ENCODE measurements around the gene TTYH3. TPM values are rescaled to one million over a fixed set of nuclear protein-coding genes. Genes with fewer than 3 reads are reported as not detected.
"Not testable (repeated sequence)": the region's sequence is repeated elsewhere in the genome, so short reads cannot be mapped to it uniquely, and the experiment has no call there.

Gene TTYH3
- total RNA-seq, 4 donors from 2014 or later = 21.5 to 62.6 (median 29.3) TPM

DNA sequence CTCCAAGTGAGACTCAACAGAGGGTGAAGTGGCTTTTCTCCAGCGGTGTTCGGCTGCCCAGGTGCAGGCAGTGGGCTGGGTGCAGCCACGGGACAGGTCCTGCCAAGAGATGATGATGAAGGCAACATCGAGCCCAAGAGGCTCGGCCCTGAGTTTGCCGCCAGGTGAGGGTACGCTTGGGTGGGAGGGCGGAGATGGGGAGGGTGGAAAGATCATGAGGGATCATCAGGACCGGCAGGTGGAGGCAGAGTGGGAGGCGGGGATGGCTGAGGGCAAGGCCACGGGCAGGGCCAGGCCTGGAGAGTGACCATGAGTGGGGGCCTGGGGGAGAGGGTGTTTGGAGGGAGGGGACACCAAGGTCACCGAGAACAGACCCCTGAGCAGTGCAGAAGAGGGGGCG is 38.4 kb downstream of the TTYH3 start:
- TF ChIP-seq, protein P1, sequence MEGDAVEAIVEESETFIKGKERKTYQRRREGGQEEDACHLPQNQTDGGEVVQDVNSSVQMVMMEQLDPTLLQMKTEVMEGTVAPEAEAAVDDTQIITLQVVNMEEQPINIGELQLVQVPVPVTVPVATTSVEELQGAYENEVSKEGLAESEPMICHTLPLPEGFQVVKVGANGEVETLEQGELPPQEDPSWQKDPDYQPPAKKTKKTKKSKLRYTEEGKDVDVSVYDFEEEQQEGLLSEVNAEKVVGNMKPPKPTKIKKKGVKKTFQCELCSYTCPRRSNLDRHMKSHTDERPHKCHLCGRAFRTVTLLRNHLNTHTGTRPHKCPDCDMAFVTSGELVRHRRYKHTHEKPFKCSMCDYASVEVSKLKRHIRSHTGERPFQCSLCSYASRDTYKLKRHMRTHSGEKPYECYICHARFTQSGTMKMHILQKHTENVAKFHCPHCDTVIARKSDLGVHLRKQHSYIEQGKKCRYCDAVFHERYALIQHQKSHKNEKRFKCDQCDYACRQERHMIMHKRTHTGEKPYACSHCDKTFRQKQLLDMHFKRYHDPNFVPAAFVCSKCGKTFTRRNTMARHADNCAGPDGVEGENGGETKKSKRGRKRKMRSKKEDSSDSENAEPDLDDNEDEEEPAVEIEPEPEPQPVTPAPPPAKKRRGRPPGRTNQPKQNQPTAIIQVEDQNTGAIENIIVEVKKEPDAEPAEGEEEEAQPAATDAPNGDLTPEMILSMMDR (IDR thresholded peaks at IDR 0.05) = no peak
- DNase-seq (ENCODE audit: low spot score) = no peak
- ATAC-seq (ENCODE audit: low FRiP score) = no peak

DNA sequence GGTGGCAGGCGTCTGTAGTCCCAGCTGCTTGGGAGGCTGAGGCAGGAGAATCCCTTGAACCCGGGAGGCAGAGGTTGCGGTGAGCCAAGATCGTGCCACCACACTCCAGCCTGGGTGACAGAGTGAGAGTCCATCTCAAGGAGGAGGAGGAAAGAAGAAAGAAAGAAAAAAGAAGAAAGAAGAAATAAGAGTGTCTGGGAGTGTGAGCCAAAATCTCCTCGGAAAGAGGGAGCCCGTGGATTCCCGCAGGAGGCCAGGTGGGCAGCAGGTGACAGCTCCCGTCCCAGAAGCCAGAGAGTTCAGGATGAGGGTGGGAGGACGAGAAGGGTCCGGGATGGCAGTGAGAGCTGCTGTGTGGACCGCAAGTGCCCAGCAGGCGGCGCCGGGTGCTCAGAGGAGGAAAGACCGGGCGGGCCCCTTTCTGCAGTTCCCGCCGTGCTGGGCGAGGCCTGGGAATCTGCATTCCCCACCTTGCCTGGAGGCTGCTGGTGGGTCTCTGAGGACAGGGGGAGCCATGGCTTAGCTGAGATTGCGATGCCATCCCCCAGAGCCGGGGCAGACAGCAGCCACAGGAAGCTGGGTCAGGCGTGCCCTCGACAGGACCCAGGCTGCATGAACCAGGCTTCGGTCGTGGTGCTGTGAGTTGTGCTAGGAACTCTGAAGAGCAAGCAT is 39.1 kb downstream of the TTYH3 start:
- ATAC-seq (ENCODE audit: low FRiP score) = no peak
- TF ChIP-seq, protein P1 (IDR thresholded peaks at IDR 0.05) = peak in 1 of 3 donors; percentile 14
- DNase-seq (ENCODE audit: low spot score) = no peak

DNA sequence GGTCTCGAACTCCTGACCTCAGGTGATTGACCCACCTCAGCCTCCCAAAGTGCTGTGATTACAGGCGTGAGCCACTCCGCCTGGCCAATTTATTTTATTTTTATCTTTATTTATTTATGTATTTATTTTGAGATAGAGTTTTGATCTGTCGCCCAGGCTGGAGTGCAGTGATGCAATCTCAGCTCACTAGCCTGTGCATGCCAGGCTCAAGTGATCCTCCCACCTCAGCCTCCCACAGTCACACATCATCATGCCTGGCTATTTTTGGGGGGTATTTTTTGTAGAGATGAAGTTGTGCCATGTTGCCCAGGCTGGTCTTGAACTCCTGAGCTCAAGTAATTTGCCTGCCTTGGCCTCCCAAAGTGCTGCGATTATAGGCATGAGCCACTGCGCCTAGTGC is 41.4 kb downstream of the TTYH3 start:
- ATAC-seq (ENCODE audit: low FRiP score); DNase-seq (ENCODE audit: low spot score): not testable (repeated sequence)

DNA sequence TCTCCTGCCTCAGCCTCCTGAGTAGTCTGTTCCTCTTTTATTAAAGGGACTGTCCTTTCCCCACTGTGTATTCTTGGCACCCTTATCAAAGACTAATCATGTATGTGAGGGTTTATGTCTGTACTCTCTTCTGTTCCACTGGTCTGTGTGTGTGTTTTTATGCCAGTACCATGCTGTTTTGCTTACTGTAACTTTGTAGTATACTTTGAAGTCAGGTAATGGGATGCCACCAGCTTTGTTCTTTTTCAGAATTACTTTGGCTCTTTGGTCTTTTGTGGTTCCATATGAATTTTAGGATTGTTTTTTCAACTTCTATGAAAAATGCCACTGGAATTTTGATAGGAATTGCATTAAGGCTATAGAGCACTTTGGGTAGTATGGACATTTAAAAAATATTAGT is 42.1 kb downstream of the TTYH3 start:
- TF ChIP-seq, protein P1 (IDR thresholded peaks at IDR 0.05) = no peak
- no peak for ATAC-seq (ENCODE audit: low FRiP score)
- no peak for DNase-seq (ENCODE audit: low spot score)

DNA sequence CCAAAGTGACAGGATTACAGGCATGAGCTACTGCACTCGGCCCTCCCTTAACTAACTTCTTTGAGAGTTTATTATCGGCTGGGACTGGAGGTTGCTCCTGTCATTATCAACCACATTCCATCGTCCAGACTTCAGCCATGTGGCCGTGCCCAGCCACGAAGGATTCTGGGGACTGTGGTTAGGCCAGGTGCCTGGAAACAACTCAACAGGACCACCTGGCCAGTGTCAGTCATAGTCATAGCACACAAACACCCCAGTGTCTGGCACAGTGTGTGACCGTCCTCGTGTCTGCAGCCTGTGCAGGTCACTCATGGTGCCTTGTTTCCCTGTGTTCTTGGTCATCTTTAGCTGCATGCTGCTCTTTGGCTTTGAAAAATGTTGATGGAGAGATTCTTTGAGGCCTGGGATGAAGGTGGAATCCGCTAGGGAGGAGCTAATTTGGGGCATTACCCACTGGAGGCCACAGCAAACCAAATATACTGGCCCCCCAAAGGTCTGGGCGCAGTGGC is 43.5 kb downstream of the TTYH3 start:
- no peak for ATAC-seq (ENCODE audit: low FRiP score)
- no peak for DNase-seq (ENCODE audit: low spot score)
- TF ChIP-seq, protein P1 (IDR thresholded peaks at IDR 0.05) = no peak

DNA sequence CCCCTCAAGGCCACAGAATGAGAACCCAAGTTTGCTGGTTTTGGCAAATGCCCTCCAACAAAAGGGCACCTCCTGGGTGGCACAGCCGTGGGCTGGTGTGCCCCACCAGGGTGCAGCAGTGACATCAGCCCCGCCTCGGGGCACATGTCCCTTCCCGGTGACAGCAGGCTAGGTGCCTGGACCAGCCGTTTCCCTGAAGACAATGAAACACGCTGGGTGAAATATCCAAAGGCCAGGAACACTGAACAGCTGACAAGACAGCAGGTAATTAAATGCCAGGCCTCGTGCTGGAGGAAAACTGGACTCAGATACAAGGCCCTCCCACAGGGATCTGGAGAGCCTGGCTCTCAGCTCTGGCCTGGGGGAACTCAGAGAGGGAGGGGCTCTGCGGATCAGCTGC is 44.8 kb downstream of the TTYH3 start:
- DNase-seq (ENCODE audit: low spot score); ATAC-seq (ENCODE audit: low FRiP score): not testable (repeated sequence)

DNA sequence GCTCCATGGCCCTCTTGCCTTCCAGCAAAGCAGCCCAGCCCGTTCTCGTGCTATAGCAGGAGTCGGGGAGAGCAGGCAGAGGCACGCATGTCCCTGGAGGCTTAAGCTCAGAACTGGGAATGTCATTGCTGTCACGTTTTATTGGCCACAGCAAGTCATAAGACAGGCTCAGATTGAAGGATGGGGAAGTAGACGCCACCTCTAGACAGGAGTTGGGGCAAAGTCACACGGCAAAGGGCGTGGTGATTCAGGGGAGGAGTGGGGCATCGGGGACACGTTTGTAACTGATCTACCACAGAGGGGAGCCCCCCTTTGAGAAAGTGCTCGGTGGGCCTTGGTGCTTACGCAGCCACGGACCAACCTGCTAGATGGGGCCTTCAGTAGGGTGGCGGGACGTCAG is 46.7 kb downstream of the TTYH3 start:
- not testable (repeated sequence) for DNase-seq (ENCODE audit: low spot score); ATAC-seq (ENCODE audit: low FRiP score)

DNA sequence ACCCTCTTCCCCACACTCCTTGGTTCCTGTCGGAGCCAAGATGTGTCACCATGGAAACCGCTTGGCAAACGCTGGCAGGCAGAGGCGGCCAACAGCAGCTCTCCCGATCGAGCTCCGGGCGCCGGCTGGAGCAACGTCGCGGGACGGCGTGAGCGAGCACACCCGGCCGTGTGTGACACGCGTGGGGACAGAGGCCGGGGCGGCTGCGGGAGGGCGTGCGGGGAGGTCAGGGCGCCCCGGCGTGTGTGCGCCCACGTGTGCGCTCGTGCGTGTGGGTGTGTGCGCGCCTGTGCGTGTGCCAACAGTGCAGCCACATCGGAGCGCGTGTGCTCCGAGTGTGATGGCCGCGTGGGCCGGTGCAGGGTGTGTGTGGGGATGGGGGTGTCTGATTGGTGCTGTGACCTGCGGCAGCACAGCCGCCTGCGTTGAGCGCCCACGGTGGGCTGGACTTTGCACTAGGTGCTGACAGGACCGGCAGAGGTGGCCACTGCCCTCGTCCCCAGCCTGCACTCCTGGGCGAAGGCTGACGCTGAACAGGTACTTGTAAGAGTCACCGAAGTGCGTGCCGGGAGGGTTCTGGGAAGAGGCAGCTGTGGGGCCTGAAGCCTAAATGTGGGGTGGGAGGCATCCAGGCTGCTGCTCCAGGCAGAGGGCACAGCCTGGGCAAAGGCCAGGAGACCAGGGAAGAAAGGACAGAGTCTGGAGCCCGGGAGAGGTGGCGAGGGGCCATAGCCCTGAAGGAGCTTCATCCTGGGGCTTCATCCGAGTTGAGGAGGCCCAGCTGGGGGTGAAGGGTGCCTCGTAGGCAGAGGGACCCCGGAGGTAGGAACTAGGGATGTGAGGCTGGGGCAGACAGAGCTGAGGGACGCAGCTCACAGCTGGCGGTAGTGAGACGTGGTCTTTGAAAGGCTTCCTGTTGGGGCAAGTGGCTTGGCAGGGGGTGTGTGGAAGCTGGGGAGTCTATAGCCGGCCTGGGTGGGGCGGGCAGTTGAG is 47.6 kb downstream of the TTYH3 start:
- DNase-seq (ENCODE audit: low spot score); ATAC-seq (ENCODE audit: low FRiP score): not testable (repeated sequence)

DNA sequence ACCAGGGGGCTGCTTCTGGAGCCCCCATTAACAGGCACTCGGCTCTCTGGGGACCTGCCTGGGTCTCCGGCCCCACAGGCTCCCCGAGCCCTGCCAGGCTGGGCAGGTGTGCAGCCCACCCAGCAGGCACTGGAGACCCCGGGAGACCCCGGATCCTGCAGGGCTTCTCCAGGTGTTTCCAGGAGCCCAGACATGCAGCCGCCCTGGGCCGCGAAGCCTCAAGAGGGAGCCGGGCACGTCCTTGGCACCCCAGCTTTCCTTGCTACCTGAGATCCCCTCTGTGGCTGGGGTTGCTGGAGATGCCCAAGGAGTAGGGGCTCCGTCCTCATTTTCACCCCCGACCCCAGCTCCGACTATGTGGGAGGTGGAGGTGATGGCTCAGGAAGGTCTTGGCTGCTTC is 48.5 kb downstream of the TTYH3 start:
- no peak for DNase-seq (ENCODE audit: low spot score)
- TF ChIP-seq, protein P1 (IDR thresholded peaks at IDR 0.05) = no peak
- ATAC-seq (ENCODE audit: low FRiP score) = no peak
